Measurements from ENCODE around the gene ELMOD3. TPM values are rescaled to one million over a fixed set of nuclear protein-coding genes. Genes with fewer than 3 reads are reported as not detected.
A peak's percentile ranks its signal among the peaks of the same experiment; 100 is the strongest.
"Not testable (repeated sequence)": the region's sequence is repeated elsewhere in the genome, so short reads cannot be mapped to it uniquely, and the experiment has no call there.

Gene ELMOD3
- total and polyA plus RNA-seq, 12 donors, result 7.3 to 23.8 (median 9.3) TPM

DNA sequence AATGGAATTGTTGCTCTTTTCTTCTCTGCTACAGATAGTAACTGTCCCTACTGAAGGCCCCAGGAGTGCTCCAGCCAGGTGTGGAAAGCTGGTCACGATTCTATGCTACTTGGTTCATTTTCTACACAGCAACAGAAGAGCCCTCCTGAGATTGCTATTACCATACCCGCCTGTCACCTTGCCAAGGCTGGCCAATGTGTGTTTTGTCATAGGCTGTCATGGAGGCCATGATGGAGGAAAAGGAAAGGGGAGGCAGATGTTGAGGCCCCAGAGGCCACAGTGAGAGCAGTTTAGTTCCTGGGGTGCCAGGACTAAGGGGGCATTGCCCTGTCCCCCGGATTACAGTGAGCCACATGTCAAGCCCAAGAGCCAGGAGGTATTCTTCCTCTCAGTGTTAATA, 952 bp downstream of the ELMOD3 start:
- Histone ChIP-seq H3K4me3 (peak overlapping the region; percentile 52 to 87 (median 68)), H3K27ac (peak overlapping the region in 2 of 10 donors; percentile 90 to 91), H3K27me3 (no peaks in the 10 kb centered on the region), H3K4me1 (peaks cover 0 to 46% (median 22%) of the 10 kb centered on the region in 9 donors), H3K9me3 (no peaks in the 10 kb centered on the region), H3K36me3 (peaks cover 0 to 62% (median 8%) of the 10 kb centered on the region in 9 donors)
- no peak for TF ChIP-seq CTCF (IDR thresholded peaks at IDR 0.05)
- ATAC-seq (no peak), DNase-seq (no peak)
- 77 to 81% methylated on average over 3 of the region's 3 CpGs for WGBS, 2 donors
- intact Hi-C loops (cut with DNase I), result loop anchor here in 1 of 10 donors (5.0 kb wide), 1 partner anchor 182 kb away; the partner anchor contains the start of gene MAT2A

GRCh38 chr2:85356186-85356585, 1.6 kb downstream of the ELMOD3 start:
- no peak for ATAC-seq
- no peaks in the 10 kb centered on the region for H3K27me3 ChIP-seq
- peaks cover 0 to 62% (median 1%) of the 10 kb centered on the region in 9 donors for H3K36me3 ChIP-seq
- intact Hi-C loops (cut with DNase I), result loop anchor here in 1 of 10 donors (5.0 kb wide), 1 partner anchor 181 kb away; the partner anchor contains the start of gene MAT2A
- no peaks in the 10 kb centered on the region for H3K9me3 ChIP-seq
- DNase-seq, result no peak
- H3K4me3 ChIP-seq, result no peak overlapping the region
- H3K4me1 ChIP-seq, result peaks cover 0 to 46% (median 22%) of the 10 kb centered on the region in 9 donors
- no peak overlapping the region for H3K27ac ChIP-seq
- 57 to 73% methylated on average over 2 of the region's 2 CpGs for WGBS, 2 donors
- TF ChIP-seq CTCF (IDR thresholded peaks at IDR 0.05), result no peak

DNA sequence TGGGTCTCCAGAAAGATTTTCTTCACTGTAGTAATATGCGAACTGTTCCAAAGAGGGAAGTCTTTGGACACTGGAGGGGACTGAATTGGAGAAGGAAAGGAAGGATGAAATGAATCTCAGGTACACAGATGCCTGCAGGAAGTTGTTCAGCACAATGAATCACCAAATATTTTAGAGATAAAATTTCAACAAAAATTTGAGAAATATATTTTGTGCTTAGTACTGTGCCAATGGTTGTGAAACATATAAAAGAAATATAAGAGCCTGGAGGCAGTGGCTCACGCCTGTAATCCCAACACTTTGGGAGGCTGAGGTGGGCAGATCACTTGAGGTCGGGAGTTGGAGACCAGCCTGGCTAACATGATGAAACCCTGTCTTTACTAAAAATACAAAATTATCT, 3.2 kb downstream of the ELMOD3 start:
- Histone ChIP-seq H3K36me3 (peaks cover 0 to 71% (median 8%) of the 10 kb centered on the region in 9 donors), H3K27me3 (no peaks in the 10 kb centered on the region), H3K4me1 (peaks cover 0 to 42% (median 22%) of the 10 kb centered on the region in 9 donors), H3K9me3 (no peaks in the 10 kb centered on the region), H3K4me3 (no peak overlapping the region), H3K27ac (no peak overlapping the region)
- ATAC-seq (no peak), DNase-seq (no peak)
- 92 to 94% methylated on average over 3 of the region's 3 CpGs for WGBS, 2 donors
- intact Hi-C loops (cut with DNase I), result loop anchor here in 1 of 10 donors (5.0 kb wide), 1 partner anchor 180 kb away; the partner anchor contains the start of gene MAT2A
- no peak for TF ChIP-seq CTCF (IDR thresholded peaks at IDR 0.05)

GRCh38 chr2:85362653-85363387, 8.3 kb downstream of the ELMOD3 start:
- peaks cover 0 to 92% (median 14%) of the 10 kb centered on the region in 9 donors for H3K36me3 ChIP-seq
- 78 to 85% methylated on average over 5 of the region's 5 CpGs for WGBS, 2 donors
- H3K9me3 ChIP-seq; H3K27me3 ChIP-seq; H3K4me1 ChIP-seq; intact Hi-C loops (cut with DNase I); H3K4me3 ChIP-seq; ATAC-seq; DNase-seq; H3K27ac ChIP-seq: not testable (repeated sequence)

- peaks cover 0 to 89% (median 25%) of the 10 kb centered on the region in 9 donors for H3K36me3 ChIP-seq
- 78 to 85% methylated on average over 5 of the region's 5 CpGs for WGBS, 2 donors
Observed at GRCh38 chr2:85367180-85367579, 12.6 kb downstream of the ELMOD3 start.

More at GRCh38 chr2:85367180-85367579, 12.6 kb downstream of the ELMOD3 start:
- Histone ChIP-seq H3K4me1 (no peaks in the 10 kb centered on the region), H3K9me3 (no peaks in the 10 kb centered on the region), H3K27me3 (no peaks in the 10 kb centered on the region), H3K4me3 (no peak overlapping the region), H3K27ac (no peak overlapping the region)
- intact Hi-C loops (cut with DNase I), result no loop called here
- no peak for ATAC-seq
- no peak for TF ChIP-seq CTCF (IDR thresholded peaks at IDR 0.05)
- DNase-seq, result no peak
